Measurements from ENCODE around the gene PODNL1. TPM values are rescaled to one million over a fixed set of nuclear protein-coding genes. Genes with fewer than 3 reads are reported as not detected.

The PODNL1 gene
- total and polyA plus RNA-seq, 2 experiments from 2014 or later, result 0.24 TPM; not detected in 1

GRCh38 chr19:13984875-13985741, 46.9 kb upstream of the PODNL1 start:
- no peak for DNase-seq (ENCODE audit: low spot score)
- no peak for ATAC-seq
- Histone ChIP-seq H3K9me2 (ENCODE audit: insufficient read depth) (no peaks in the 10 kb centered on the region), H3K4me1 (ENCODE audit: insufficient read depth) (peaks cover 44% of the 10 kb centered on the region), H2AFZ (peak overlapping the region; percentile 18; the same call in 1 of the 2 replicates), H3K36me3 (ENCODE audit: insufficient read depth) (no peaks in the 10 kb centered on the region), H3K4me2 (peak overlapping the region; percentile 78), H3K4me3 (no peak overlapping the region; the same call in 1 of the 2 replicates), H3K27ac (ENCODE audit: low read depth) (peak overlapping the region; percentile 92), H3K79me2 (replicated peaks; ENCODE audit: insufficient read depth) (no peaks in the 10 kb centered on the region), H4K20me1 (replicated peaks; ENCODE audit: insufficient read depth) (no peaks in the 10 kb centered on the region), H3K27me3 (ENCODE audit: insufficient read depth) (no peaks in the 10 kb centered on the region), H3F3A (replicated peaks; ENCODE audit: low read depth) (peaks cover 13% of the 10 kb centered on the region)
- Mint-ChIP-seq H3K9me3 (no peaks in the 10 kb centered on the region; the same call in 2 of the 3 replicates), H3K4me1 (peaks cover 52% of the 10 kb centered on the region), H3K4me3 (peak overlapping the region; percentile 7; the same call in 1 of the 3 replicates), H3K27me3 (ENCODE audit: insufficient read depth, low read depth, poor library complexity) (peaks cover 28% of the 10 kb centered on the region), H3K27ac (peak overlapping the region; percentile 59), H3K36me3 (ENCODE audit: low read depth) (peaks cover 14% of the 10 kb centered on the region; the same call in 2 of the 3 replicates)
- no peak for TF ChIP-seq ZNF331 (CRISPR knock-in tag; IDR thresholded peaks at IDR 0.05; ENCODE audit: low read depth)
- TF ChIP-seq ZNF114 (CRISPR knock-in tag; IDR thresholded peaks at IDR 0.05), result no peak
- TF ChIP-seq, protein P1, sequence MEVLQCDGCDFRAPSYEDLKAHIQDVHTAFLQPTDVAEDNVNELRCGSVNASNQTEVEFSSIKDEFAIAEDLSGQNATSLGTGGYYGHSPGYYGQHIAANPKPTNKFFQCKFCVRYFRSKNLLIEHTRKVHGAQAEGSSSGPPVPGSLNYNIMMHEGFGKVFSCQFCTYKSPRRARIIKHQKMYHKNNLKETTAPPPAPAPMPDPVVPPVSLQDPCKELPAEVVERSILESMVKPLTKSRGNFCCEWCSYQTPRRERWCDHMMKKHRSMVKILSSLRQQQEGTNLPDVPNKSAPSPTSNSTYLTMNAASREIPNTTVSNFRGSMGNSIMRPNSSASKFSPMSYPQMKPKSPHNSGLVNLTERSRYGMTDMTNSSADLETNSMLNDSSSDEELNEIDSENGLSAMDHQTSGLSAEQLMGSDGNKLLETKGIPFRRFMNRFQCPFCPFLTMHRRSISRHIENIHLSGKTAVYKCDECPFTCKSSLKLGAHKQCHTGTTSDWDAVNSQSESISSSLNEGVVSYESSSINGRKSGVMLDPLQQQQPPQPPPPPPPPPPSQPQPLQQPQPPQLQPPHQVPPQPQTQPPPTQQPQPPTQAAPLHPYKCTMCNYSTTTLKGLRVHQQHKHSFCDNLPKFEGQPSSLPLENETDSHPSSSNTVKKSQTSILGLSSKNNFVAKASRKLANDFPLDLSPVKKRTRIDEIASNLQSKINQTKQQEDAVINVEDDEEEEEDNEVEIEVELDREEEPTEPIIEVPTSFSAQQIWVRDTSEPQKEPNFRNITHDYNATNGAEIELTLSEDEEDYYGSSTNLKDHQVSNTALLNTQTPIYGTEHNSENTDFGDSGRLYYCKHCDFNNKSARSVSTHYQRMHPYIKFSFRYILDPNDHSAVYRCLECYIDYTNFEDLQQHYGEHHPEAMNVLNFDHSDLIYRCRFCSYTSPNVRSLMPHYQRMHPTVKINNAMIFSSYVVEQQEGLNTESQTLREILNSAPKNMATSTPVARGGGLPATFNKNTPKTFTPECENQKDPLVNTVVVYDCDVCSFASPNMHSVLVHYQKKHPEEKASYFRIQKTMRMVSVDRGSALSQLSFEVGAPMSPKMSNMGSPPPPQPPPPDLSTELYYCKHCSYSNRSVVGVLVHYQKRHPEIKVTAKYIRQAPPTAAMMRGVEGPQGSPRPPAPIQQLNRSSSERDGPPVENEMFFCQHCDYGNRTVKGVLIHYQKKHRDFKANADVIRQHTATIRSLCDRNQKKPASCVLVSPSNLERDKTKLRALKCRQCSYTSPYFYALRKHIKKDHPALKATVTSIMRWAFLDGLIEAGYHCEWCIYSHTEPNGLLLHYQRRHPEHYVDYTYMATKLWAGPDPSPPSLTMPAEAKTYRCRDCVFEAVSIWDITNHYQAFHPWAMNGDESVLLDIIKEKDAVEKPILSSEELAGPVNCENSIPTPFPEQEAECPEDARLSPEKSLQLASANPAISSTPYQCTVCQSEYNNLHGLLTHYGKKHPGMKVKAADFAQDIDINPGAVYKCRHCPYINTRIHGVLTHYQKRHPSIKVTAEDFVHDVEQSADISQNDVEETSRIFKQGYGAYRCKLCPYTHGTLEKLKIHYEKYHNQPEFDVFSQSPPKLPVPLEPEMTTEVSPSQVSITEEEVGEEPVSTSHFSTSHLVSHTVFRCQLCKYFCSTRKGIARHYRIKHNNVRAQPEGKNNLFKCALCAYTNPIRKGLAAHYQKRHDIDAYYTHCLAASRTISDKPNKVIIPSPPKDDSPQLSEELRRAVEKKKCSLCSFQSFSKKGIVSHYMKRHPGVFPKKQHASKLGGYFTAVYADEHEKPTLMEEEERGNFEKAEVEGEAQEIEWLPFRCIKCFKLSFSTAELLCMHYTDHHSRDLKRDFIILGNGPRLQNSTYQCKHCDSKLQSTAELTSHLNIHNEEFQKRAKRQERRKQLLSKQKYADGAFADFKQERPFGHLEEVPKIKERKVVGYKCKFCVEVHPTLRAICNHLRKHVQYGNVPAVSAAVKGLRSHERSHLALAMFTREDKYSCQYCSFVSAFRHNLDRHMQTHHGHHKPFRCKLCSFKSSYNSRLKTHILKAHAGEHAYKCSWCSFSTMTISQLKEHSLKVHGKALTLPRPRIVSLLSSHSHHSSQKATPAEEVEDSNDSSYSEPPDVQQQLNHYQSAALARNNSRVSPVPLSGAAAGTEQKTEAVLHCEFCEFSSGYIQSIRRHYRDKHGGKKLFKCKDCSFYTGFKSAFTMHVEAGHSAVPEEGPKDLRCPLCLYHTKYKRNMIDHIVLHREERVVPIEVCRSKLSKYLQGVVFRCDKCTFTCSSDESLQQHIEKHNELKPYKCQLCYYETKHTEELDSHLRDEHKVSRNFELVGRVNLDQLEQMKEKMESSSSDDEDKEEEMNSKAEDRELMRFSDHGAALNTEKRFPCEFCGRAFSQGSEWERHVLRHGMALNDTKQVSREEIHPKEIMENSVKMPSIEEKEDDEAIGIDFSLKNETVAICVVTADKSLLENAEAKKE (CRISPR knock-in tag; IDR thresholded peaks at IDR 0.05), result no peak
- no peak for TF ChIP-seq STAT1 (IDR thresholded peaks at IDR 0.05; ENCODE audit: unreplicated experiment)
- no peak for TF ChIP-seq EZH2phosphoT487 (IDR thresholded peaks at IDR 0.05; ENCODE audit: unreplicated experiment)
- TF ChIP-seq, protein P2, sequence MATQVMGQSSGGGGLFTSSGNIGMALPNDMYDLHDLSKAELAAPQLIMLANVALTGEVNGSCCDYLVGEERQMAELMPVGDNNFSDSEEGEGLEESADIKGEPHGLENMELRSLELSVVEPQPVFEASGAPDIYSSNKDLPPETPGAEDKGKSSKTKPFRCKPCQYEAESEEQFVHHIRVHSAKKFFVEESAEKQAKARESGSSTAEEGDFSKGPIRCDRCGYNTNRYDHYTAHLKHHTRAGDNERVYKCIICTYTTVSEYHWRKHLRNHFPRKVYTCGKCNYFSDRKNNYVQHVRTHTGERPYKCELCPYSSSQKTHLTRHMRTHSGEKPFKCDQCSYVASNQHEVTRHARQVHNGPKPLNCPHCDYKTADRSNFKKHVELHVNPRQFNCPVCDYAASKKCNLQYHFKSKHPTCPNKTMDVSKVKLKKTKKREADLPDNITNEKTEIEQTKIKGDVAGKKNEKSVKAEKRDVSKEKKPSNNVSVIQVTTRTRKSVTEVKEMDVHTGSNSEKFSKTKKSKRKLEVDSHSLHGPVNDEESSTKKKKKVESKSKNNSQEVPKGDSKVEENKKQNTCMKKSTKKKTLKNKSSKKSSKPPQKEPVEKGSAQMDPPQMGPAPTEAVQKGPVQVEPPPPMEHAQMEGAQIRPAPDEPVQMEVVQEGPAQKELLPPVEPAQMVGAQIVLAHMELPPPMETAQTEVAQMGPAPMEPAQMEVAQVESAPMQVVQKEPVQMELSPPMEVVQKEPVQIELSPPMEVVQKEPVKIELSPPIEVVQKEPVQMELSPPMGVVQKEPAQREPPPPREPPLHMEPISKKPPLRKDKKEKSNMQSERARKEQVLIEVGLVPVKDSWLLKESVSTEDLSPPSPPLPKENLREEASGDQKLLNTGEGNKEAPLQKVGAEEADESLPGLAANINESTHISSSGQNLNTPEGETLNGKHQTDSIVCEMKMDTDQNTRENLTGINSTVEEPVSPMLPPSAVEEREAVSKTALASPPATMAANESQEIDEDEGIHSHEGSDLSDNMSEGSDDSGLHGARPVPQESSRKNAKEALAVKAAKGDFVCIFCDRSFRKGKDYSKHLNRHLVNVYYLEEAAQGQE (IDR thresholded peaks at IDR 0.05; ENCODE audit: unreplicated experiment), result no peak
- no peak for TF ChIP-seq NANOG (IDR thresholded peaks at IDR 0.05; ENCODE audit: borderline replicate concordance)
- TF ChIP-seq ETS1 (IDR thresholded peaks at IDR 0.05), result no peak
- TF ChIP-seq JUNB (IDR thresholded peaks at IDR 0.05; ENCODE audit: unreplicated experiment), result no peak
- TF ChIP-seq CREB1 (CRISPR knock-in tag; IDR thresholded peaks at IDR 0.05; ENCODE audit: low read depth), result no peak
- no peak for TF ChIP-seq POLR2AphosphoS5 (IDR thresholded peaks at IDR 0.05; ENCODE audit: low read depth)
- no peak for TF ChIP-seq CTCF (conservative IDR thresholded peaks at IDR 0.05; ENCODE audit: low read depth in 2 of 2)
